Activated B cell treated with CpG ODN at 0.5 μM for 24 hours (primary cell): ENCODE measurements around the gene REEP6. TPM values are rescaled to one million over a fixed set of nuclear protein-coding genes. Genes with fewer than 3 reads are reported as not detected.

Experiments used
- ATAC-seq: fragments of 200-7000 bp; cut with Tn5 transposase; one replicate; pipeline ENCODE4 v1.10.0; 2021; ENCODE audit warnings: low read depth, mild to moderate bottlenecking, moderate library complexity
- CTCF ChIA-PET: fragments of 350-600 bp; sonication (Branson Sonifier 250); formaldehyde crosslinking; loops from one replicate; lab custom pipeline; 2021; ENCODE audit warnings: antibody characterized with exemption; lab: Charles Lee
- POLR2A ChIA-PET: fragments of 350-600 bp; sonication (Branson Sonifier 250); formaldehyde crosslinking; loops from one replicate; lab custom pipeline; 2021; ENCODE audit warnings: antibody characterized with exemption; lab: Charles Lee
- DNase-seq: peaks from one replicate; pipeline ENCODE4 v3.0.0; 2022
- H3K27ac Mint-ChIP-seq: one replicate; pipeline ENCODE4 v1.8.0; 2020; ENCODE audit warnings: mixed read lengths
- H3K27me3 Mint-ChIP-seq: one replicate; pipeline ENCODE4 v1.8.0; 2021; ENCODE audit warnings: mixed read lengths
- H3K36me3 Mint-ChIP-seq: one replicate; pipeline ENCODE4 v1.8.0; 2021; ENCODE audit warnings: low read depth, mixed read lengths
- H3K4me1 Mint-ChIP-seq: one replicate; pipeline ENCODE4 v1.8.0; 2021; ENCODE audit warnings: mixed read lengths
- H3K4me3 Mint-ChIP-seq: one replicate; pipeline ENCODE4 v1.8.0; 2020; ENCODE audit warnings: mild to moderate bottlenecking, mixed read lengths
- H3K9me3 Mint-ChIP-seq: one replicate; pipeline ENCODE4 v1.8.0; 2020; ENCODE audit warnings: mixed read lengths
- intact Hi-C: fragments of 100-400 bp; cut with micrococcal nuclease; formaldehyde crosslinking; loops from one replicate; pipeline ENCODE4 v1.15.1; 2024
- total RNA-seq: library from RNA; stranded (reverse); gene quantifications from 2 replicates; pipeline ENCODE4 v1.2.3, GENCODE V29; 2022
- TF ChIP-seq, protein P1 (sequence below): fragments of 200-600 bp; IDR thresholded peaks from one replicate; pipeline ENCODE4 v1.8.0; 2022; ENCODE audit warnings: antibody characterized with exemption, mild to moderate bottlenecking

Gene REEP6
- total RNA-seq, 1 donor from 2014 or later = 1.1 TPM

- ChIA-PET CTCF (interaction anchor here (1.1 kb wide), 1 partner anchor 40 kb away, joined by 3 read pairs; no protein-coding TSS in a partner anchor), POLR2A (interaction anchor here (0.6 kb wide), 1 partner anchor 82 kb away, joined by 12 read pairs; no protein-coding TSS in a partner anchor)
- intact Hi-C loops = no loop called here
Measured at GRCh38 chr19:1505991-1506881, 15.3 kb downstream of the REEP6 start.

DNA sequence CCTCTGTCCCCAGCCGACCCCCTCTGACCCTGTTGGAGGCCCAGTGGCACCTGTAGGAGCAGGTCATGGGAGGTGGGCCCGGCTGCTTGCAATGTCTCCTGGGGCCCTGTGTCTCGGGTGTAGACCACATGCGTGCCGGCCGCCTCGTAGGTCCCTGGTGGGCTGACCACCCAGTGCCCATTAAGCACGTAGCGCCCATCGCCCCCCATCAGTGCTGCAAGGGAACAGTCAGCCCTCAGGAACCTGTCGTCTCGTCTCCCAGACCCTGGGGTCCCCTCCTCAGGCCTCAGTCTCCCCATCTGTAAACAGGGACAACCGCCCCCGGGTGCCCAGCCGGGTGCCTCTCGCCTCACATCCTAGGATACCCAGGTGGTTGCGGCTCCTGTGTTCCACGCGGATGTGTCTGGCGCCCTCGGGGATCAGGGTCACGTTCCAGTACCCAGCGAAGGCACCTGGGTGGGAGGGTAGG is 16.2 kb downstream of the REEP6 start:
- ATAC-seq = no peak
- Mint-ChIP-seq H3K4me1 (peaks cover 9% of the 10 kb centered on the region), H3K27me3 (peaks cover 42% of the 10 kb centered on the region), H3K36me3 (no peaks in the 10 kb centered on the region), H3K27ac (no peak overlapping the region), H3K9me3 (no peaks in the 10 kb centered on the region), H3K4me3 (no peak overlapping the region)
- intact Hi-C loops = loop anchor here (1.0 kb wide), 1 partner anchor 17 kb away; the partner anchor contains the start of gene PCSK4
- DNase-seq = no peak
- POLR2A ChIA-PET = interaction anchor here (0.5 kb wide), 1 partner anchor 293 kb away, joined by 11 read pairs; no protein-coding TSS in a partner anchor
- CTCF ChIA-PET = no interaction called here
- TF ChIP-seq, protein P1, sequence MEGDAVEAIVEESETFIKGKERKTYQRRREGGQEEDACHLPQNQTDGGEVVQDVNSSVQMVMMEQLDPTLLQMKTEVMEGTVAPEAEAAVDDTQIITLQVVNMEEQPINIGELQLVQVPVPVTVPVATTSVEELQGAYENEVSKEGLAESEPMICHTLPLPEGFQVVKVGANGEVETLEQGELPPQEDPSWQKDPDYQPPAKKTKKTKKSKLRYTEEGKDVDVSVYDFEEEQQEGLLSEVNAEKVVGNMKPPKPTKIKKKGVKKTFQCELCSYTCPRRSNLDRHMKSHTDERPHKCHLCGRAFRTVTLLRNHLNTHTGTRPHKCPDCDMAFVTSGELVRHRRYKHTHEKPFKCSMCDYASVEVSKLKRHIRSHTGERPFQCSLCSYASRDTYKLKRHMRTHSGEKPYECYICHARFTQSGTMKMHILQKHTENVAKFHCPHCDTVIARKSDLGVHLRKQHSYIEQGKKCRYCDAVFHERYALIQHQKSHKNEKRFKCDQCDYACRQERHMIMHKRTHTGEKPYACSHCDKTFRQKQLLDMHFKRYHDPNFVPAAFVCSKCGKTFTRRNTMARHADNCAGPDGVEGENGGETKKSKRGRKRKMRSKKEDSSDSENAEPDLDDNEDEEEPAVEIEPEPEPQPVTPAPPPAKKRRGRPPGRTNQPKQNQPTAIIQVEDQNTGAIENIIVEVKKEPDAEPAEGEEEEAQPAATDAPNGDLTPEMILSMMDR = no peak

More at GRCh38 chr19:1505991-1506881, 15.3 kb downstream of the REEP6 start:
- peaks cover 39% of the 10 kb centered on the region for H3K27me3 Mint-ChIP-seq
- no peak overlapping the region for H3K27ac Mint-ChIP-seq
- H3K4me1 Mint-ChIP-seq = peaks cover 9% of the 10 kb centered on the region
- DNase-seq (no peak), ATAC-seq (no peak)
- no peaks in the 10 kb centered on the region for H3K36me3 Mint-ChIP-seq
- TF ChIP-seq, protein P1 = no peak
- H3K4me3 Mint-ChIP-seq = no peak overlapping the region
- no peaks in the 10 kb centered on the region for H3K9me3 Mint-ChIP-seq

DNA sequence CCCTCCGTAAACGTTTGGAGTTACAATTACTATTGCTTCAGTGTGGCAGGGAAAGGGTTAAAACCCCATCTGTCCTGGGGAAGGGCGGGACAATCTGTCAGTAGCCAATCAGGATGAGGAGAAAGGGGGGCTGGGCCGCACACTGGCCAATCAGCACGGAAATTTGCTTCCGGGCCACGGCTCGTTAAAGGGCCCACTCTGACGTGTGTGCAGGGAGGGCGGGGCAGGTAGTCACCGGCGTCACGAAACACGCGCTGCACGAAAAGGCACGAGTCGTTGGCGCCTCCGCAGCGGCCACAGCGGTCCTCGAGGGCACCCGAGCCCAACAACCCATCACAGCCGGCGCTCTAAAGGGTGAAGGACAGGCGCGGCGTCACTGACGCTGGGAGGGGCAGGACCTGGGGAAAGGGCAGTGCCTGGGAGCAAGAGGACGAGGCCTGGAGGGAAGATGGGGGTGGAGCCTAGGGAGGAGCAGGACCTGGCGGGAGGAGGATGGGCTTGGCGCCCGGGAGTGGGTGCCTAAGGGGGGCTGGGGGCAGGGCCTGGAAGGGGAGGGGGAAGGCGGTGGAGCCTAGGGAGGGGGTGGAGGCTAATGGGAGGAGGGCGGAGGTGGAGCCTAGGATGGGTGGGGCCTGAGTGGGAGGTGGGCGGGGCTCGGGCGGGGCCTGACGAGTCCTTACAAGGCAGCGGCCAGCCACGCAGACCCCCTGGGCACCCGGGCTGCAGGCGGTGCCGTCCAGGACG is 17.0 kb downstream of the REEP6 start:
- Mint-ChIP-seq H3K4me3 (peak overlapping the region; percentile 80), H3K9me3 (no peaks in the 10 kb centered on the region), H3K27me3 (peaks cover 39% of the 10 kb centered on the region), H3K27ac (peak overlapping the region; percentile 80), H3K36me3 (no peaks in the 10 kb centered on the region), H3K4me1 (peaks cover 14% of the 10 kb centered on the region)
- ChIA-PET POLR2A (interaction anchor here (0.7 kb wide), 1 partner anchor 125 kb away, joined by 3 read pairs; no protein-coding TSS in a partner anchor), CTCF (no interaction called here)
- peak; percentile 89 for ATAC-seq
- TF ChIP-seq, protein P1 = no peak
- intact Hi-C loops = loop anchor here (1.0 kb wide), 2 partner anchors 18 to 29 kb away; partner anchors contain the start of genes C19orf25 and PCSK4
- peak; percentile 72 for DNase-seq

GRCh38 chr19:1508507-1508856 is 17.5 kb downstream of the REEP6 start:
- intact Hi-C loops = loop anchor here (1.0 kb wide), 1 partner anchor 29 kb away; the partner anchor contains the start of gene C19orf25
- TF ChIP-seq, protein P1 = no peak
- H3K27ac Mint-ChIP-seq = no peak overlapping the region
- H3K4me1 Mint-ChIP-seq = peaks cover 14% of the 10 kb centered on the region
- ChIA-PET CTCF (no interaction called here), POLR2A (interaction anchor here (0.7 kb wide), 1 partner anchor 125 kb away, joined by 3 read pairs; no protein-coding TSS in a partner anchor)
- ATAC-seq (no peak), DNase-seq (no peak)
- no peaks in the 10 kb centered on the region for H3K9me3 Mint-ChIP-seq
- peak overlapping the region; percentile 36 for H3K4me3 Mint-ChIP-seq
- H3K27me3 Mint-ChIP-seq = peaks cover 37% of the 10 kb centered on the region
- no peaks in the 10 kb centered on the region for H3K36me3 Mint-ChIP-seq
